K562 (cell line): ENCODE measurements around the gene ATP2B1. TPM values are rescaled to one million over a fixed set of nuclear protein-coding genes. Genes with fewer than 3 reads are reported as not detected.

Experiments
- ATAC-seq: fragments of 200-7000 bp; cut with Tn5 transposase; 3 replicates; pipeline ENCODE4 v1.9.1; 2020; ENCODE audit warnings: moderate library complexity
- BruUV-seq: library from RNA; stranded (reverse); fragments of 400-500 nt; replicated peaks from 2 replicates; lab custom pipeline; 2021; lab: Mats Ljungman, UMichigan
- CTCF ChIA-PET: fragments of 300-600 bp; formaldehyde crosslinking; extraction: SDS; loops from one replicate; lab custom pipeline; 2021; ENCODE audit warnings: low intra/inter-chr PET ratio; lab: Yijun Ruan, JAX
- POLR2A ChIA-PET: fragments of 300-600, 350-650 bp; sonication (Branson Sonifier 250); formaldehyde crosslinking; extraction: SDS; loops from one replicate; lab custom pipeline; 2021; ENCODE audit warnings: antibody characterized with exemption, inconsistent platforms; lab: Yijun Ruan, JAX
- DNase-seq, 4 experiments: peaks; one replicate each; pipeline versions ENCODE4 v3.0.0 to v3.0.0-alpha.2; 2011 to 2018; ENCODE audit warnings: low spot score in 3 of 4, mixed read lengths in 3 of 4; ENCODE audit errors: extremely low read depth in 1 of 4
- FAIRE-seq: peaks from 2 replicates; lab custom pipeline; 2011; peaks lifted over from hg19 to GRCh38; lab: Jason Lieb, UNC
- H2AFZ ChIP-seq: 2 replicates; pipeline ENCODE4 v1.6.0; 2011; ENCODE audit warnings: low read depth, low read length, control low read depth, inconsistent platforms
- H3K27ac ChIP-seq: fragments of 200-600 bp; 3 replicates; pipeline ENCODE4 v1.8.0; 2011; ENCODE audit warnings: low read depth, mild to moderate bottlenecking, control low read depth, inconsistent platforms, low read length, moderate library complexity, mixed read lengths; ENCODE audit errors: extremely low read depth
- H3K27me3 ChIP-seq, 2 experiments: fragments of 300-600 bp in 1 of 2; 2 replicates in 1 of 2; 3 replicates in 1 of 2; pipeline versions ENCODE4 v1.6.0 to v1.8.0; 2011; ENCODE audit warnings: inconsistent platforms in 2 of 2, low read length in 2 of 2, mild to moderate bottlenecking in 1 of 2, mixed read lengths in 1 of 2, moderate library complexity in 1 of 2; ENCODE audit not compliant: control insufficient read depth in 2 of 2, insufficient read depth in 2 of 2
- H3K36me3 ChIP-seq: fragments of 300-600 bp; 3 replicates; pipeline ENCODE4 v1.8.0; 2011; ENCODE audit warnings: mild to moderate bottlenecking, low read length, inconsistent platforms; ENCODE audit not compliant: control insufficient read depth, insufficient read depth
- H3K4me1 ChIP-seq, 2 experiments: fragments of 200-600 bp in 1 of 2; replicated peaks in 1 of 2; 2 replicates in 1 of 2; 3 replicates in 1 of 2; pipeline versions ENCODE4 v1.5.1 to v1.8.0; 2011; ENCODE audit warnings: inconsistent platforms in 2 of 2, low read length in 2 of 2, mild to moderate bottlenecking in 1 of 2, mixed read lengths in 1 of 2, moderate library complexity in 1 of 2; ENCODE audit not compliant: control insufficient read depth in 2 of 2, insufficient read depth in 2 of 2
- H3K4me2 ChIP-seq: 2 replicates; pipeline ENCODE4 v1.6.1; 2011; ENCODE audit warnings: low read length, control low read depth, inconsistent platforms, mixed read lengths; ENCODE audit not compliant: insufficient read depth
- H3K4me3 ChIP-seq: fragments of 200-600 bp; sonication (generic), shearing (Covaris generic); 2 replicates; pipeline ENCODE4 v1.5.1; 2016; ENCODE audit warnings: control low read depth, inconsistent platforms
- H3K79me2 ChIP-seq: fragments of 200-600 bp; 3 replicates; pipeline ENCODE4 v1.8.0; 2011; ENCODE audit warnings: low read length, inconsistent platforms; ENCODE audit not compliant: control insufficient read depth, insufficient read depth
- H3K9ac ChIP-seq, 2 experiments: 2 replicates each; pipeline versions ENCODE4 v1.6.0 to v1.6.1; 2011; ENCODE audit warnings: low read depth in 2 of 2, low read length in 2 of 2, control low read depth in 1 of 2, inconsistent platforms in 1 of 2, mild to moderate bottlenecking in 1 of 2, mixed read lengths in 1 of 2; ENCODE audit not compliant: insufficient read depth in 1 of 2
- H3K9me1 ChIP-seq: one replicate; pipeline ENCODE4 v1.6.0; 2011; ENCODE audit warnings: inconsistent platforms, mild to moderate bottlenecking, low read length, moderate library complexity; ENCODE audit not compliant: control insufficient read depth, insufficient read depth
- H3K9me3 ChIP-seq: replicated peaks from 2 replicates; pipeline ENCODE4 v1.5.1; 2011; ENCODE audit warnings: low read depth, low read length, inconsistent platforms; ENCODE audit not compliant: control insufficient read depth, insufficient read depth
- H4K20me1 ChIP-seq: replicated peaks from 2 replicates; pipeline ENCODE4 v1.6.1; 2011; ENCODE audit warnings: low read length, inconsistent platforms, mixed read lengths; ENCODE audit not compliant: control insufficient read depth, insufficient read depth
- CBX3 ChIP-seq, 2 experiments: IDR thresholded peaks; 1 replicate in 1 of 2; 2 replicates in 1 of 2; pipeline ENCODE4 v1.6.1; 2012; ENCODE audit warnings: inconsistent platforms in 2 of 2, low read length in 2 of 2, borderline replicate concordance in 1 of 2, control low read depth in 1 of 2
- GABPA ChIP-seq: fragments of 200-800 bp; sonication (Bioruptor generic); conservative IDR thresholded peaks from 2 replicates; pipeline ENCODE4 v1.6.1; 2016; ENCODE audit warnings: low read depth, missing genetic modification characterization, missing compliant biosample characterization
- KDM1A ChIP-seq, 2 experiments: fragments of 450-650 bp; IDR thresholded peaks; 2 replicates each; pipeline ENCODE4 v1.6.1; 2016; ENCODE audit warnings: mild to moderate bottlenecking in 2 of 2
- NELFE ChIP-seq: IDR thresholded peaks from 2 replicates; pipeline ENCODE4 v1.6.1; 2011; ENCODE audit warnings: mild to moderate bottlenecking; ENCODE audit not compliant: insufficient read depth, insufficient read length
- RBM22 ChIP-seq: fragments of 200-400 bp; formaldehyde crosslinking; IDR thresholded peaks from 2 replicates; pipeline ENCODE4 v1.6.1; 2018; ENCODE audit warnings: low read length, low read depth; ENCODE audit not compliant: poor library complexity, severe bottlenecking
- RBM25 ChIP-seq: fragments of 200-400 bp; formaldehyde crosslinking; IDR thresholded peaks from 2 replicates; pipeline ENCODE4 v1.6.1; 2018; ENCODE audit warnings: low read length, low read depth, moderate library complexity; ENCODE audit not compliant: severe bottlenecking
- ZNF445 ChIP-seq: fragments of 250-450 bp; sonication (Bioruptor Pico); IDR thresholded peaks from 2 replicates; pipeline ENCODE4 v1.4.0; 2020; ENCODE audit warnings: low read depth, mild to moderate bottlenecking, moderate library complexity
- ZSCAN29 ChIP-seq: fragments of 450-650 bp; IDR thresholded peaks from 2 replicates; pipeline ENCODE4 v1.6.1; 2017
- WGBS: fragments of 100-300 bp; shearing (Covaris generic); methylation state at CpG from one replicate; pipeline ENCODE4 v1.1.6; 2016; ENCODE audit warnings: low coverage, mixed read lengths; ENCODE audit not compliant: insufficient coverage; ENCODE audit errors: missing lambda C conversion rate; 5-methylcytosine and 5-hydroxymethylcytosine counted together
- in situ Hi-C: fragments of 300-500 bp; cut with MboI; formaldehyde crosslinking; loops from 4 replicates; pipeline ENCODE4 v1.15.0; 2018; ENCODE audit warnings: inconsistent platforms, mixed read lengths
- intact Hi-C: fragments of 100-400 bp; cut with micrococcal nuclease; formaldehyde crosslinking; loops from 2 replicates; pipeline ENCODE4 v1.14.2; 2022
- polyA plus RNA-seq, 8 experiments: library from polyadenylated mRNA; depleted of rRNA in 4 of 8; stranded (reverse) in 5 of 8; unstranded in 3 of 8; fragments of >200 nt; fragmentation: Nextera tagmentation in 2 of 8; fragmentation: Illumina TruSeq in 1 of 8; extraction: Ambion mirVana in 2 of 8; extraction: Trizol in 1 of 8; gene quantifications; 2 replicates each; pipeline versions ENCODE4 v1.2.1 to v1.2.3, GENCODE V29; 2011 to 2014; ENCODE audit warnings: inconsistent platforms in 1 of 8, missing spikeins in 1 of 8
- total RNA-seq, 7 experiments: library from RNA; depleted of rRNA in 6 of 7; stranded (reverse); fragments of >200 nt in 6 of 7; fragmentation: Illumina TruSeq in 2 of 7; extraction: Trizol in 2 of 7; gene quantifications; 2 replicates each; pipeline versions ENCODE4 v1.2.1 to v1.2.3, GENCODE V29; 2011 to 2021; ENCODE audit warnings: low replicate concordance in 1 of 7

The ATP2B1 gene
- total and polyA plus RNA-seq, 9 of the 15 experiments (the other 6 are each of a cell fraction or from before 2014, with no cell fraction given): 8.6 to 39.0 (median 27.8) TPM

DNA sequence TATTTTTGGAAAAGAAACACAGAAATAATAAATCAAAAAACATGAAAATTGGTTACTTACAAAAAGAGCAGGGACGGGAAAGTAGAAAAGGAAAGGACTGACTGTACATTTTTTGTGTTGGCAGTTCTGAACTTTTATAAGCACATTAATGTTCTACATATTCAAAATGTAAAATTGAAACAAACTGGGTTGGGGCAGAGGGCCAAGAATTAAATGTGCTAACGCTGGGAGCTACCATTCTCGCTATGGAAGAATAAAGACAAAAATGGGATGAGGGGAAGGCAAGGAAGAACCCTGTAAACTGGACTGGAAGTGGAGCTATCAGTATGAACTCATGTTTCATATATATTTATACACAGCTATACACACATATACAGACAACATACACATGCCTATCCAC, 24.5 kb downstream of the ATP2B1 start:
- no peak for DNase-seq
- no peak for FAIRE-seq
- 63% methylated on average over 3 of the region's 3 CpGs for WGBS
- H2AFZ ChIP-seq: no peak overlapping the region
- H3K79me2 ChIP-seq: peaks cover 99% of the 10 kb centered on the region
- CTCF ChIA-PET: no interaction called here
- H3K27me3 ChIP-seq: no peaks in the 10 kb centered on the region
- H3K9me3 ChIP-seq: peaks cover 12% of the 10 kb centered on the region
- no peak for TF ChIP-seq ZSCAN29
- no peak for TF ChIP-seq NELFE
- TF ChIP-seq GABPA (tag): no peak
- TF ChIP-seq ZNF445 (CRISPR knock-in tag): no peak
- intact Hi-C loops: no loop called here
- no peak overlapping the region; the same call in 2 of the 3 replicates for H3K27ac ChIP-seq
- no peaks in the 10 kb centered on the region for H3K9me1 ChIP-seq
- POLR2A ChIA-PET: interaction anchor here (0.9 to 1.3 kb wide), 2 partner anchors 15 to 22 kb away, joined by 3 read pairs; no protein-coding TSS in a partner anchor
- H3K4me2 ChIP-seq: no peak overlapping the region
- H3K36me3 ChIP-seq: peaks cover 2% of the 10 kb centered on the region
- no peaks in the 10 kb centered on the region for H4K20me1 ChIP-seq
- no peak overlapping the region for H3K9ac ChIP-seq
- BruUV-seq: no TSS peak
- peaks cover 4 to 14% of the 10 kb centered on the region in 2 experiments; a peak in 3 of 5 replicates for H3K4me1 ChIP-seq
- ATAC-seq: no peak
- in situ Hi-C loops: no loop called here
- H3K4me3 ChIP-seq: no peak overlapping the region

GRCh38 chr12:89682284-89682683, 26.4 kb downstream of the ATP2B1 start:
- peaks cover 4 to 23% of the 10 kb centered on the region in 2 experiments; a peak in 4 of 5 replicates for H3K4me1 ChIP-seq
- no peaks in the 10 kb centered on the region for H3K27me3 ChIP-seq
- H3K9me3 ChIP-seq: peaks cover 12% of the 10 kb centered on the region
- no peak overlapping the region for H3K27ac ChIP-seq
- H3K36me3 ChIP-seq: peaks cover 4% of the 10 kb centered on the region
- no peak overlapping the region for H3K4me2 ChIP-seq
- ATAC-seq (no peak), FAIRE-seq (no peak), DNase-seq (no peak)
- H2AFZ ChIP-seq: no peak overlapping the region
- no peak overlapping the region for H3K4me3 ChIP-seq
- H3K79me2 ChIP-seq: peaks cover 99% of the 10 kb centered on the region
- intact Hi-C loops (no loop called here), in situ Hi-C loops (no loop called here)
- no peaks in the 10 kb centered on the region for H4K20me1 ChIP-seq
- peak in 1 of 2 experiments; percentile 56; a peak in 2 of 4 replicates for TF ChIP-seq KDM1A (IDR thresholded peaks at IDR 0.05)
- TF ChIP-seq CBX3 (IDR thresholded peaks at IDR 0.05; ENCODE audit: borderline replicate concordance in 1 of 2, low read length in 2 of 2): peak in 1 of 2 experiments; percentile 83; a peak in 2 of 3 replicates
- TF ChIP-seq RBM22: no peak
- peak; percentile 87 for TF ChIP-seq RBM25
- ChIA-PET POLR2A (no interaction called here), CTCF (no interaction called here)
- no peaks in the 10 kb centered on the region for H3K9me1 ChIP-seq
- no TSS peak for BruUV-seq
- H3K9ac ChIP-seq: no peak overlapping the region
- 96% methylated on average over 3 of the region's 3 CpGs for WGBS
